NB4 (cell line): Measurements from ENCODE around the gene DAB1.

Experiments
- CTCF ChIP-seq: IDR thresholded peaks from one replicate; pipeline ENCODE4 v1.5.1; 2012; ENCODE audit warnings: low read depth, low read length
- MYC ChIP-seq: IDR thresholded peaks from 2 replicates; pipeline ENCODE4 v1.6.1; 2011; ENCODE audit warnings: low read depth, low read length
- POLR2A ChIP-seq: IDR thresholded peaks from 2 replicates; pipeline ENCODE4 v1.6.1; 2011; ENCODE audit warnings: mild to moderate bottlenecking; ENCODE audit not compliant: insufficient read length; ENCODE audit errors: extremely low read depth

GRCh38 chr1:57192222-57192621, 231.6 kb downstream of the DAB1 start:
- TF ChIP-seq CTCF (no peak), POLR2A (no peak), MYC (no peak)
